Measurements from ENCODE around the gene TCERG1L. TPM values are rescaled to one million over a fixed set of nuclear protein-coding genes. Genes with fewer than 3 reads are reported as not detected.

The TCERG1L gene
- polyA plus RNA-seq, 1 of the 3 experiments (the other 2 are of a cell fraction) = not detected

DNA sequence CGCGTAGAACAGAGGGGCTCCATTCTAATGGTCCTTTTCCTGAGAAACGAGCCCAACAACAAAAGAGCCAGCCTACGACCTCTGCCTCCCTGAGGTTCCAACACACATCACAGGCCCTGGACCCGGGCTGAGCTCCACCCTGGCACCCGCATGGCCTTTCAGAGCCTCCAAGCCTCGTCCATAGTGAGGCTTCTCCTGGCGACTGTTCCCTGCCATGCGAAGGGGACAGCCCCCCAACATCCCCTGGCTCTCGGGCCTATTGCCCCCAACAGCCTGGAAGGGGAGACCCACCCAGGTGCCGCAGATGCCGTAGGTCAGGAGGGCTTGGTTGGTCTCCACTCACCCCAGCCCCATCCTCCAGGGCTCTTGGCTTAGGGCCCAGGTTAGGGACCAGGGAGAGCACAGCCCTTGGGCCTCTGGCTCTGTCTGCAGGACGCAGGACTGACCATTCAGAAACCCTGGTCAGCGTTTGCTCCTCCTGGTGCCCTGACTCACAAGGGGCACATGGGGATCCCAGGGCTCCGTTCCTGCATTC, 91.5 kb downstream of the TCERG1L start:
- no peak overlapping the region for H2AFZ ChIP-seq (ENCODE audit: low read depth)
- no peaks in the 10 kb centered on the region for H3K27me3 ChIP-seq (ENCODE audit: insufficient read depth)
- no peaks in the 10 kb centered on the region for H3K36me3 ChIP-seq (replicated peaks in 1 of 2; ENCODE audit: control insufficient read depth in 1 of 2, insufficient read depth in 2 of 2, low read length in 1 of 2)
- H3K9me3 ChIP-seq = no peaks in the 10 kb centered on the region
- POLR2A ChIA-PET = no interaction called here
- TF ChIP-seq MXI1 (IDR thresholded peaks at IDR 0.05; ENCODE audit: low read depth, low read length) (no peak), RFX5 (IDR thresholded peaks at IDR 0.05; ENCODE audit: low read length) (no peak), RXRA (IDR thresholded peaks at IDR 0.05; ENCODE audit: borderline replicate concordance, low read depth) (no peak), NRF1 (IDR thresholded peaks at IDR 0.05; ENCODE audit: low read depth, low read length) (no peak), TCF12 (IDR thresholded peaks at IDR 0.05) (no peak), SIN3A (IDR thresholded peaks at IDR 0.05; ENCODE audit: borderline replicate concordance, low read depth, low read length) (no peak), TAF1 (IDR thresholded peaks at IDR 0.05; ENCODE audit: borderline replicate concordance, low read depth, low read length) (no peak), FOXJ3 (CRISPR knock-in tag; IDR thresholded peaks at IDR 0.05) (no peak), RAD21 (IDR thresholded peaks at IDR 0.05; ENCODE audit: low read length) (no peak), PBX3 (IDR thresholded peaks at IDR 0.05) (no peak), EP300 (IDR thresholded peaks at IDR 0.05; ENCODE audit: borderline replicate concordance in 1 of 2, low read depth in 1 of 2, low read length in 1 of 2) (no peak), YY1 (IDR thresholded peaks at IDR 0.05; ENCODE audit: low read depth) (no peak), GABPA (IDR thresholded peaks at IDR 0.05; ENCODE audit: low read depth) (no peak), MAX (IDR thresholded peaks at IDR 0.05; ENCODE audit: low read depth) (no peak)
- no peaks in the 10 kb centered on the region for H3K9me2 ChIP-seq
- no peaks in the 10 kb centered on the region for H3F3A ChIP-seq (replicated peaks; ENCODE audit: insufficient read depth)
- no peak overlapping the region for H3K4me3 ChIP-seq (ENCODE audit: low read depth in 2 of 2, low read length in 1 of 2)
- H4K20me1 ChIP-seq (ENCODE audit: insufficient read depth) = no peaks in the 10 kb centered on the region
- WGBS (ENCODE audit: low lambda C conversion rate) = 30% methylated on average over 3 of the region's 15 CpGs
- no peak overlapping the region for H3K27ac ChIP-seq (ENCODE audit: low read depth in 2 of 2, low read length in 1 of 2)
- H3K4me2 ChIP-seq = no peak overlapping the region
- no peaks in the 10 kb centered on the region for H3K4me1 ChIP-seq (ENCODE audit: control insufficient read depth in 1 of 2, insufficient read depth in 2 of 2, low read depth in 1 of 2, low read length in 1 of 2)
- CTCF ChIA-PET = no interaction called here
- no peak for DNase-seq
- no peaks in the 10 kb centered on the region for H3K79me2 ChIP-seq (ENCODE audit: insufficient read depth)
- no peak overlapping the region for H3K9ac ChIP-seq

GRCh38 chr10:131219584-131219886, 92.0 kb downstream of the TCERG1L start:
- WGBS (ENCODE audit: low lambda C conversion rate) = 59% methylated on average over 10 of the region's 10 CpGs
- no peaks in the 10 kb centered on the region for H3K36me3 ChIP-seq (replicated peaks in 1 of 2; ENCODE audit: control insufficient read depth in 1 of 2, insufficient read depth in 2 of 2, low read length in 1 of 2)

More at GRCh38 chr10:131219584-131219886, 92.0 kb downstream of the TCERG1L start:
- ChIA-PET POLR2A (no interaction called here), CTCF (no interaction called here)
- H4K20me1 ChIP-seq (ENCODE audit: insufficient read depth) = no peaks in the 10 kb centered on the region
- H3K27ac ChIP-seq (ENCODE audit: low read depth in 2 of 2, low read length in 1 of 2) = no peak overlapping the region
- TF ChIP-seq, protein P1, sequence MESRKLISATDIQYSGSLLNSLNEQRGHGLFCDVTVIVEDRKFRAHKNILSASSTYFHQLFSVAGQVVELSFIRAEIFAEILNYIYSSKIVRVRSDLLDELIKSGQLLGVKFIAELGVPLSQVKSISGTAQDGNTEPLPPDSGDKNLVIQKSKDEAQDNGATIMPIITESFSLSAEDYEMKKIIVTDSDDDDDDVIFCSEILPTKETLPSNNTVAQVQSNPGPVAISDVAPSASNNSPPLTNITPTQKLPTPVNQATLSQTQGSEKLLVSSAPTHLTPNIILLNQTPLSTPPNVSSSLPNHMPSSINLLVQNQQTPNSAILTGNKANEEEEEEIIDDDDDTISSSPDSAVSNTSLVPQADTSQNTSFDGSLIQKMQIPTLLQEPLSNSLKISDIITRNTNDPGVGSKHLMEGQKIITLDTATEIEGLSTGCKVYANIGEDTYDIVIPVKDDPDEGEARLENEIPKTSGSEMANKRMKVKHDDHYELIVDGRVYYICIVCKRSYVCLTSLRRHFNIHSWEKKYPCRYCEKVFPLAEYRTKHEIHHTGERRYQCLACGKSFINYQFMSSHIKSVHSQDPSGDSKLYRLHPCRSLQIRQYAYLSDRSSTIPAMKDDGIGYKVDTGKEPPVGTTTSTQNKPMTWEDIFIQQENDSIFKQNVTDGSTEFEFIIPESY (IDR thresholded peaks at IDR 0.05; ENCODE audit: borderline replicate concordance, low read depth) = no peak
- no peak for TF ChIP-seq ELF1 (IDR thresholded peaks at IDR 0.05)
- no peak for TF ChIP-seq IRF3 (IDR thresholded peaks at IDR 0.05; ENCODE audit: low read depth, low read length)
- no peak for TF ChIP-seq MAX (IDR thresholded peaks at IDR 0.05; ENCODE audit: low read depth)
- TF ChIP-seq FOXM1 (IDR thresholded peaks at IDR 0.05; ENCODE audit: low read depth) = no peak
- TF ChIP-seq FOXJ3 (CRISPR knock-in tag; IDR thresholded peaks at IDR 0.05) = no peak
- no peak for TF ChIP-seq USF1 (IDR thresholded peaks at IDR 0.05; ENCODE audit: borderline replicate concordance, low read depth)
- no peak for TF ChIP-seq NFIC (IDR thresholded peaks at IDR 0.05; ENCODE audit: borderline replicate concordance)
- no peak for TF ChIP-seq POLR2AphosphoS5 (IDR thresholded peaks at IDR 0.05; ENCODE audit: low read depth, low read length)
- TF ChIP-seq NRF1 (IDR thresholded peaks at IDR 0.05; ENCODE audit: low read depth, low read length) = no peak
- TF ChIP-seq RCOR1 (IDR thresholded peaks at IDR 0.05; ENCODE audit: low read length) = no peak
- TF ChIP-seq CHD2 (IDR thresholded peaks at IDR 0.05; ENCODE audit: low read length, partially characterized antibody) = no peak
- no peak for TF ChIP-seq RXRA (IDR thresholded peaks at IDR 0.05; ENCODE audit: borderline replicate concordance, low read depth)
- no peak for TF ChIP-seq TAF1 (IDR thresholded peaks at IDR 0.05; ENCODE audit: borderline replicate concordance, low read depth, low read length)
- H3F3A ChIP-seq (replicated peaks; ENCODE audit: insufficient read depth) = no peaks in the 10 kb centered on the region
- no peak overlapping the region for H3K4me2 ChIP-seq
- H2AFZ ChIP-seq (ENCODE audit: low read depth) = no peak overlapping the region
- no peak for DNase-seq
- no peaks in the 10 kb centered on the region for H3K9me2 ChIP-seq
- H3K9me3 ChIP-seq = no peaks in the 10 kb centered on the region
- no peaks in the 10 kb centered on the region for H3K4me1 ChIP-seq (ENCODE audit: control insufficient read depth in 1 of 2, insufficient read depth in 2 of 2, low read depth in 1 of 2, low read length in 1 of 2)
- H3K79me2 ChIP-seq (ENCODE audit: insufficient read depth) = no peaks in the 10 kb centered on the region
- no peak overlapping the region for H3K9ac ChIP-seq
- H3K4me3 ChIP-seq (ENCODE audit: low read depth in 2 of 2, low read length in 1 of 2) = no peak overlapping the region
- no peaks in the 10 kb centered on the region for H3K27me3 ChIP-seq (ENCODE audit: insufficient read depth)
